HepG2 (cell line): ENCODE data around the gene ZNF385B. TPM values are rescaled to one million over a fixed set of nuclear protein-coding genes. Genes with fewer than 3 reads are reported as not detected.

Source experiments
- GATAD1 ChIP-seq: IDR thresholded peaks from 2 replicates; pipeline ENCODE4 v1.6.1; 2016; ENCODE audit warnings: missing genetic modification reagents, missing compliant biosample characterization
- polyA plus RNA-seq, 8 experiments: library from polyadenylated mRNA; depleted of rRNA in 3 of 8; stranded (reverse) in 7 of 8; unstranded in 1 of 8; fragments of >200 nt; fragmentation: Illumina TruSeq in 4 of 8; extraction: Trizol in 4 of 8; gene quantifications; 2 replicates each; pipeline versions ENCODE4 v1.2.1 to v1.2.3, GENCODE V29; 2011 to 2016; ENCODE audit warnings: low read depth in 4 of 8, missing spikeins in 1 of 8, mixed read lengths in 1 of 8; ENCODE audit not compliant: insufficient read depth in 1 of 8
- total RNA-seq, 5 experiments: library from RNA; depleted of rRNA; stranded (reverse); fragments of >200 nt; fragmentation: Illumina TruSeq; extraction: Trizol; gene quantifications; 2 replicates each; pipeline ENCODE4 v1.2.3, GENCODE V29; 2016; ENCODE audit warnings: low read depth in 1 of 5
- TF ChIP-seq, protein P1 (sequence below): sonication (generic); formaldehyde crosslinking; IDR thresholded peaks from 2 replicates; pipeline ENCODE4 v1.5.0; 2020; ENCODE audit warnings: mild to moderate bottlenecking, missing genetic modification reagents, borderline replicate concordance
- TF ChIP-seq, protein P2 (sequence below): fragments of 450-650 bp; IDR thresholded peaks from 2 replicates; pipeline ENCODE4 v1.6.1; 2017

The ZNF385B gene
- total and polyA plus RNA-seq, 2 of the 13 experiments (the other 11 are each of a cell fraction or from before 2014, with no cell fraction given) = 3.3 to 6.7 TPM

DNA sequence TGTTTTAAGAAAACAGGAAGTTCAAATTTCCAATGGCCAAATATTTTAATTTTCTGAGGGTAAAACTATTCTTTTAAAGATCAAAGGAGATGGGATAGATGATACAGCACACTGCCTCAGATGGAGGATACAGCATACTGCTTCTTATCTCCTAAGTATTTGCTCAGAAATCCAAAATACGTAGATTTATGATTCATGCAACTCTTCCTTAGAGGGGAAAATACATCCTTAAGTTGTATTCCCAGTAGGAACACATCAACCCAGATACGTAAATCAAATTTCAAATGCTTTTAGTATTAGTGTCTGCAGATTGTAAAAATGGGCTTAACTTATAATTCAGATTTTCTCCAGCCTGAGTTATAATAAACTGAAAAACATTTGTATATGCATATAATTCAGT lies 235.2 kb downstream of the ZNF385B start (continued):
- TF ChIP-seq, protein P1, sequence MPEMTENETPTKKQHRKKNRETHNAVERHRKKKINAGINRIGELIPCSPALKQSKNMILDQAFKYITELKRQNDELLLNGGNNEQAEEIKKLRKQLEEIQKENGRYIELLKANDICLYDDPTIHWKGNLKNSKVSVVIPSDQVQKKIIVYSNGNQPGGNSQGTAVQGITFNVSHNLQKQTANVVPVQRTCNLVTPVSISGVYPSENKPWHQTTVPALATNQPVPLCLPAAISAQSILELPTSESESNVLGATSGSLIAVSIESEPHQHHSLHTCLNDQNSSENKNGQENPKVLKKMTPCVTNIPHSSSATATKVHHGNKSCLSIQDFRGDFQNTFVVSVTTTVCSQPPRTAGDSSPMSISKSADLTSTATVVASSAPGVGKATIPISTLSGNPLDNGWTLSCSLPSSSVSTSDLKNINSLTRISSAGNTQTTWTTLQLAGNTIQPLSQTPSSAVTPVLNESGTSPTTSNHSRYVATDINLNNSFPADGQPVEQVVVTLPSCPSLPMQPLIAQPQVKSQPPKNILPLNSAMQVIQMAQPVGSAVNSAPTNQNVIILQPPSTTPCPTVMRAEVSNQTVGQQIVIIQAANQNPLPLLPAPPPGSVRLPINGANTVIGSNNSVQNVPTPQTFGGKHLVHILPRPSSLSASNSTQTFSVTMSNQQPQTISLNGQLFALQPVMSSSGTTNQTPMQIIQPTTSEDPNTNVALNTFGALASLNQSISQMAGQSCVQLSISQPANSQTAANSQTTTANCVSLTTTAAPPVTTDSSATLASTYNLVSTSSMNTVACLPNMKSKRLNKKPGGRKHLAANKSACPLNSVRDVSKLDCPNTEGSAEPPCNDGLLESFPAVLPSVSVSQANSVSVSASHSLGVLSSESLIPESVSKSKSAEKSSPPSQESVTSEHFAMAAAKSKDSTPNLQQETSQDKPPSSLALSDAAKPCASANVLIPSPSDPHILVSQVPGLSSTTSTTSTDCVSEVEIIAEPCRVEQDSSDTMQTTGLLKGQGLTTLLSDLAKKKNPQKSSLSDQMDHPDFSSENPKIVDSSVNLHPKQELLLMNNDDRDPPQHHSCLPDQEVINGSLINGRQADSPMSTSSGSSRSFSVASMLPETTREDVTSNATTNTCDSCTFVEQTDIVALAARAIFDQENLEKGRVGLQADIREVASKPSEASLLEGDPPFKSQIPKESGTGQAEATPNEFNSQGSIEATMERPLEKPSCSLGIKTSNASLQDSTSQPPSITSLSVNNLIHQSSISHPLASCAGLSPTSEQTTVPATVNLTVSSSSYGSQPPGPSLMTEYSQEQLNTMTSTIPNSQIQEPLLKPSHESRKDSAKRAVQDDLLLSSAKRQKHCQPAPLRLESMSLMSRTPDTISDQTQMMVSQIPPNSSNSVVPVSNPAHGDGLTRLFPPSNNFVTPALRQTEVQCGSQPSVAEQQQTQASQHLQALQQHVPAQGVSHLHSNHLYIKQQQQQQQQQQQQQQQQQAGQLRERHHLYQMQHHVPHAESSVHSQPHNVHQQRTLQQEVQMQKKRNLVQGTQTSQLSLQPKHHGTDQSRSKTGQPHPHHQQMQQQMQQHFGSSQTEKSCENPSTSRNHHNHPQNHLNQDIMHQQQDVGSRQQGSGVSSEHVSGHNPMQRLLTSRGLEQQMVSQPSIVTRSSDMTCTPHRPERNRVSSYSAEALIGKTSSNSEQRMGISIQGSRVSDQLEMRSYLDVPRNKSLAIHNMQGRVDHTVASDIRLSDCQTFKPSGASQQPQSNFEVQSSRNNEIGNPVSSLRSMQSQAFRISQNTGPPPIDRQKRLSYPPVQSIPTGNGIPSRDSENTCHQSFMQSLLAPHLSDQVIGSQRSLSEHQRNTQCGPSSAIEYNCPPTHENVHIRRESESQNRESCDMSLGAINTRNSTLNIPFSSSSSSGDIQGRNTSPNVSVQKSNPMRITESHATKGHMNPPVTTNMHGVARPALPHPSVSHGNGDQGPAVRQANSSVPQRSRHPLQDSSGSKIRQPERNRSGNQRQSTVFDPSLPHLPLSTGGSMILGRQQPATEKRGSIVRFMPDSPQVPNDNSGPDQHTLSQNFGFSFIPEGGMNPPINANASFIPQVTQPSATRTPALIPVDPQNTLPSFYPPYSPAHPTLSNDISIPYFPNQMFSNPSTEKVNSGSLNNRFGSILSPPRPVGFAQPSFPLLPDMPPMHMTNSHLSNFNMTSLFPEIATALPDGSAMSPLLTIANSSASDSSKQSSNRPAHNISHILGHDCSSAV = no peak
- no peak for TF ChIP-seq GATAD1 (CRISPR knock-in tag)
- TF ChIP-seq, protein P2, sequence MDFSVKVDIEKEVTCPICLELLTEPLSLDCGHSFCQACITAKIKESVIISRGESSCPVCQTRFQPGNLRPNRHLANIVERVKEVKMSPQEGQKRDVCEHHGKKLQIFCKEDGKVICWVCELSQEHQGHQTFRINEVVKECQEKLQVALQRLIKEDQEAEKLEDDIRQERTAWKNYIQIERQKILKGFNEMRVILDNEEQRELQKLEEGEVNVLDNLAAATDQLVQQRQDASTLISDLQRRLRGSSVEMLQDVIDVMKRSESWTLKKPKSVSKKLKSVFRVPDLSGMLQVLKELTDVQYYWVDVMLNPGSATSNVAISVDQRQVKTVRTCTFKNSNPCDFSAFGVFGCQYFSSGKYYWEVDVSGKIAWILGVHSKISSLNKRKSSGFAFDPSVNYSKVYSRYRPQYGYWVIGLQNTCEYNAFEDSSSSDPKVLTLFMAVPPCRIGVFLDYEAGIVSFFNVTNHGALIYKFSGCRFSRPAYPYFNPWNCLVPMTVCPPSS = no peak
